K562 (cell line): ENCODE measurements around the gene SNX1. TPM values are rescaled to one million over a fixed set of nuclear protein-coding genes. Genes with fewer than 3 reads are reported as not detected.

ENCODE experiments used
- ATAC-seq: fragments of 200-7000 bp; cut with Tn5 transposase; 3 replicates; pipeline ENCODE4 v1.9.1; 2020; ENCODE audit warnings: moderate library complexity
- BruUV-seq: library from RNA; stranded (reverse); fragments of 400-500 nt; replicated peaks from 2 replicates; lab custom pipeline; 2021; lab: Mats Ljungman, UMichigan
- CTCF ChIA-PET: fragments of 300-600 bp; formaldehyde crosslinking; extraction: SDS; loops from one replicate; lab custom pipeline; 2021; ENCODE audit warnings: low intra/inter-chr PET ratio; lab: Yijun Ruan, JAX
- POLR2A ChIA-PET: fragments of 300-600, 350-650 bp; sonication (Branson Sonifier 250); formaldehyde crosslinking; extraction: SDS; loops from one replicate; lab custom pipeline; 2021; ENCODE audit warnings: antibody characterized with exemption, inconsistent platforms; lab: Yijun Ruan, JAX
- DNase-seq, 4 experiments: peaks; one replicate each; pipeline versions ENCODE4 v3.0.0 to v3.0.0-alpha.2; 2011 to 2018; ENCODE audit warnings: low spot score in 3 of 4, mixed read lengths in 3 of 4; ENCODE audit errors: extremely low read depth in 1 of 4
- FAIRE-seq: peaks from 2 replicates; lab custom pipeline; 2011; peaks lifted over from hg19 to GRCh38; lab: Jason Lieb, UNC
- H2AFZ ChIP-seq: 2 replicates; pipeline ENCODE4 v1.6.0; 2011; ENCODE audit warnings: low read depth, low read length, control low read depth, inconsistent platforms
- H3K27ac ChIP-seq: fragments of 200-600 bp; 3 replicates; pipeline ENCODE4 v1.8.0; 2011; ENCODE audit warnings: low read depth, mild to moderate bottlenecking, control low read depth, inconsistent platforms, low read length, moderate library complexity, mixed read lengths; ENCODE audit errors: extremely low read depth
- H3K27me3 ChIP-seq, 2 experiments: fragments of 300-600 bp in 1 of 2; 2 replicates in 1 of 2; 3 replicates in 1 of 2; pipeline versions ENCODE4 v1.6.0 to v1.8.0; 2011; ENCODE audit warnings: inconsistent platforms in 2 of 2, low read length in 2 of 2, mild to moderate bottlenecking in 1 of 2, mixed read lengths in 1 of 2, moderate library complexity in 1 of 2; ENCODE audit not compliant: control insufficient read depth in 2 of 2, insufficient read depth in 2 of 2
- H3K36me3 ChIP-seq: fragments of 300-600 bp; 3 replicates; pipeline ENCODE4 v1.8.0; 2011; ENCODE audit warnings: mild to moderate bottlenecking, low read length, inconsistent platforms; ENCODE audit not compliant: control insufficient read depth, insufficient read depth
- H3K4me1 ChIP-seq, 2 experiments: fragments of 200-600 bp in 1 of 2; replicated peaks in 1 of 2; 2 replicates in 1 of 2; 3 replicates in 1 of 2; pipeline versions ENCODE4 v1.5.1 to v1.8.0; 2011; ENCODE audit warnings: inconsistent platforms in 2 of 2, low read length in 2 of 2, mild to moderate bottlenecking in 1 of 2, mixed read lengths in 1 of 2, moderate library complexity in 1 of 2; ENCODE audit not compliant: control insufficient read depth in 2 of 2, insufficient read depth in 2 of 2
- H3K4me2 ChIP-seq: 2 replicates; pipeline ENCODE4 v1.6.1; 2011; ENCODE audit warnings: low read length, control low read depth, inconsistent platforms, mixed read lengths; ENCODE audit not compliant: insufficient read depth
- H3K4me3 ChIP-seq: fragments of 200-600 bp; sonication (generic), shearing (Covaris generic); 2 replicates; pipeline ENCODE4 v1.5.1; 2016; ENCODE audit warnings: control low read depth, inconsistent platforms
- H3K79me2 ChIP-seq: fragments of 200-600 bp; 3 replicates; pipeline ENCODE4 v1.8.0; 2011; ENCODE audit warnings: low read length, inconsistent platforms; ENCODE audit not compliant: control insufficient read depth, insufficient read depth
- H3K9ac ChIP-seq, 2 experiments: 2 replicates each; pipeline versions ENCODE4 v1.6.0 to v1.6.1; 2011; ENCODE audit warnings: low read depth in 2 of 2, low read length in 2 of 2, control low read depth in 1 of 2, inconsistent platforms in 1 of 2, mild to moderate bottlenecking in 1 of 2, mixed read lengths in 1 of 2; ENCODE audit not compliant: insufficient read depth in 1 of 2
- H3K9me1 ChIP-seq: one replicate; pipeline ENCODE4 v1.6.0; 2011; ENCODE audit warnings: inconsistent platforms, mild to moderate bottlenecking, low read length, moderate library complexity; ENCODE audit not compliant: control insufficient read depth, insufficient read depth
- H3K9me3 ChIP-seq: replicated peaks from 2 replicates; pipeline ENCODE4 v1.5.1; 2011; ENCODE audit warnings: low read depth, low read length, inconsistent platforms; ENCODE audit not compliant: control insufficient read depth, insufficient read depth
- H4K20me1 ChIP-seq: replicated peaks from 2 replicates; pipeline ENCODE4 v1.6.1; 2011; ENCODE audit warnings: low read length, inconsistent platforms, mixed read lengths; ENCODE audit not compliant: control insufficient read depth, insufficient read depth
- CBFA2T3 ChIP-seq: fragments of 450-650 bp; IDR thresholded peaks from 2 replicates; pipeline ENCODE4 v1.6.1; 2017
- GTF2B ChIP-seq: IDR thresholded peaks from 2 replicates; pipeline ENCODE4 v1.6.1; 2011; ENCODE audit not compliant: insufficient read length; ENCODE audit errors: extremely low read depth
- NEUROD1 ChIP-seq: fragments of 150-350 bp; IDR thresholded peaks from 2 replicates; pipeline ENCODE4 v1.6.1; 2014; ENCODE audit warnings: borderline replicate concordance, low read length, low read depth; ENCODE audit not compliant: partially characterized antibody
- NFXL1 ChIP-seq: fragments of 450-650 bp; formaldehyde crosslinking; IDR thresholded peaks from 2 replicates; pipeline ENCODE4 v1.4.0; 2021; ENCODE audit warnings: mild to moderate bottlenecking
- PHB2 ChIP-seq: fragments of 450-650 bp; IDR thresholded peaks from 2 replicates; pipeline ENCODE4 v1.6.1; 2017; ENCODE audit warnings: low read depth
- SMARCE1 ChIP-seq: fragments of 450-650 bp; IDR thresholded peaks from 2 replicates; pipeline ENCODE4 v1.7.1; 2016; ENCODE audit warnings: mild to moderate bottlenecking
- ZBTB7A ChIP-seq: IDR thresholded peaks from 2 replicates; pipeline ENCODE4 v1.6.1; 2011; ENCODE audit warnings: low read depth, mild to moderate bottlenecking, low read length, moderate library complexity, borderline replicate concordance; ENCODE audit not compliant: control insufficient read depth
- ZNF12 ChIP-seq: sonication (generic); formaldehyde crosslinking; IDR thresholded peaks from 2 replicates; pipeline ENCODE4 v1.4.0; 2020; ENCODE audit warnings: mild to moderate bottlenecking, missing genetic modification reagents
- WGBS: fragments of 100-300 bp; shearing (Covaris generic); methylation state at CpG from one replicate; pipeline ENCODE4 v1.1.6; 2016; ENCODE audit warnings: low coverage, mixed read lengths; ENCODE audit not compliant: insufficient coverage; ENCODE audit errors: missing lambda C conversion rate; 5-methylcytosine and 5-hydroxymethylcytosine counted together
- in situ Hi-C: fragments of 300-500 bp; cut with MboI; formaldehyde crosslinking; loops from 4 replicates; pipeline ENCODE4 v1.15.0; 2018; ENCODE audit warnings: inconsistent platforms, mixed read lengths
- intact Hi-C: fragments of 100-400 bp; cut with micrococcal nuclease; formaldehyde crosslinking; loops from 2 replicates; pipeline ENCODE4 v1.14.2; 2022
- polyA plus RNA-seq, 8 experiments: library from polyadenylated mRNA; depleted of rRNA in 4 of 8; stranded (reverse) in 5 of 8; unstranded in 3 of 8; fragments of >200 nt; fragmentation: Nextera tagmentation in 2 of 8; fragmentation: Illumina TruSeq in 1 of 8; extraction: Ambion mirVana in 2 of 8; extraction: Trizol in 1 of 8; gene quantifications; 2 replicates each; pipeline versions ENCODE4 v1.2.1 to v1.2.3, GENCODE V29; 2011 to 2014; ENCODE audit warnings: inconsistent platforms in 1 of 8, missing spikeins in 1 of 8
- total RNA-seq, 7 experiments: library from RNA; depleted of rRNA in 6 of 7; stranded (reverse); fragments of >200 nt in 6 of 7; fragmentation: Illumina TruSeq in 2 of 7; extraction: Trizol in 2 of 7; gene quantifications; 2 replicates each; pipeline versions ENCODE4 v1.2.1 to v1.2.3, GENCODE V29; 2011 to 2021; ENCODE audit warnings: low replicate concordance in 1 of 7

Gene SNX1
- total and polyA plus RNA-seq, 9 of the 15 experiments (the other 6 are each of a cell fraction or from before 2014, with no cell fraction given), result 11.0 to 105 (median 59.9) TPM

GRCh38 chr15:64048781-64049460 lies 46.9 kb upstream of the SNX1 start:
- Histone ChIP-seq H3K9me1 (no peaks in the 10 kb centered on the region), H3K9me3 (no peaks in the 10 kb centered on the region), H3K4me2 (no peak overlapping the region), H3K27ac (no peak overlapping the region), H3K4me1 (peaks cover 8 to 34% of the 10 kb centered on the region in 2 experiments; a peak in 3 of 5 replicates), H4K20me1 (no peaks in the 10 kb centered on the region), H3K27me3 (no peaks in the 10 kb centered on the region), H3K9ac (no peak overlapping the region), H3K36me3 (no peaks in the 10 kb centered on the region), H3K4me3 (no peak overlapping the region), H3K79me2 (no peaks in the 10 kb centered on the region), H2AFZ (no peak overlapping the region)
- ATAC-seq (no peak), DNase-seq (no peak), FAIRE-seq (no peak)
- ChIA-PET POLR2A (interaction anchor here (1.3 kb wide), 1 partner anchor 9 kb away, joined by 3 read pairs; no protein-coding TSS in a partner anchor), CTCF (no interaction called here)
- no TSS peak for BruUV-seq
- in situ Hi-C loops (no loop called here), intact Hi-C loops (loop anchor here (5.0 kb wide), 2 partner anchors 62 to 297 kb away; no protein-coding TSS in a partner anchor)
- TF ChIP-seq ZBTB7A (no peak), PHB2 (no peak), NFXL1 (CRISPR knock-in tag) (no peak), ZNF12 (CRISPR knock-in tag) (no peak), NEUROD1 (no peak), SMARCE1 (no peak), GTF2B (no peak), CBFA2T3 (no peak)
- WGBS, result 15% methylated on average over 1 of the region's 1 CpG
